NCI-H2029 treated with DMSO at 0.1 percent for 48 hours (cell line): Measurements from ENCODE around the gene COL23A1.

ENCODE experiments used
- DNase-seq: peaks from one replicate; lab custom pipeline; 2025; lab: John Stamatoyannopoulos, UW

The COL23A1 gene

GRCh38 chr5:178392931-178393394 lies 197.2 kb downstream of the COL23A1 start:
- no peak for DNase-seq

- no peak for DNase-seq
Measured at GRCh38 chr5:178392386-178392785, 197.8 kb downstream of the COL23A1 start.

- DNase-seq: no peak
Measured at GRCh38 chr5:178391480-178391879, 198.7 kb downstream of the COL23A1 start.

- no peak for DNase-seq
Measured at GRCh38 chr5:178389796-178390195, 200.4 kb downstream of the COL23A1 start.

- DNase-seq: no peak
Measured at GRCh38 chr5:178389026-178389729, 201.0 kb downstream of the COL23A1 start.

GRCh38 chr5:178388386-178389025 lies 201.7 kb downstream of the COL23A1 start:
- DNase-seq: no peak

GRCh38 chr5:178387856-178388190 lies 202.4 kb downstream of the COL23A1 start:
- no peak for DNase-seq

GRCh38 chr5:178387061-178387855 lies 202.9 kb downstream of the COL23A1 start:
- DNase-seq: no peak

GRCh38 chr5:178386336-178386931 lies 203.8 kb downstream of the COL23A1 start:
- DNase-seq: no peak

GRCh38 chr5:178385496-178385890 lies 204.7 kb downstream of the COL23A1 start:
- no peak for DNase-seq

GRCh38 chr5:178384816-178385495 lies 205.2 kb downstream of the COL23A1 start:
- DNase-seq: no peak

- no peak for DNase-seq
Measured at GRCh38 chr5:178383919-178384815, 206.0 kb downstream of the COL23A1 start.

GRCh38 chr5:178383301-178383918 lies 206.8 kb downstream of the COL23A1 start:
- DNase-seq: no peak

GRCh38 chr5:178382754-178383164 lies 207.4 kb downstream of the COL23A1 start:
- DNase-seq: no peak

- no peak for DNase-seq
Measured at GRCh38 chr5:178381921-178382695, 208.1 kb downstream of the COL23A1 start.

GRCh38 chr5:178381206-178381605 lies 209.0 kb downstream of the COL23A1 start:
- no peak for DNase-seq

GRCh38 chr5:178380541-178381074 lies 209.6 kb downstream of the COL23A1 start:
- no peak for DNase-seq

- DNase-seq: no peak
Measured at GRCh38 chr5:178380086-178380485, 210.1 kb downstream of the COL23A1 start.
